Breast epithelium (tissue), 4 donors: ENCODE data around the gene EIF4G1. TPM values are rescaled to one million over a fixed set of nuclear protein-coding genes. Genes with fewer than 3 reads are reported as not detected.
A peak's percentile ranks its signal among the peaks of the same experiment; 100 is the strongest.

Experiments used
- DNase-seq, 2 donors: peaks; one replicate each; pipeline ENCODE4 v3.0.0-alpha.2; 2019; ENCODE audit warnings: low spot score in 2 of 2
- H3K27ac ChIP-seq, 2 donors: fragments of 200-600 bp; sonication (generic) in 1 of 2; one replicate each; pipeline ENCODE4 v1.5.1; 2016 to 2019; ENCODE audit warnings: mild to moderate bottlenecking in 1 of 2
- H3K27me3 ChIP-seq, 2 donors: fragments of 200-600 bp; sonication (generic) in 1 of 2; one replicate each; pipeline versions ENCODE4 v1.5.1 to v1.6.0; 2017 to 2019; ENCODE audit warnings: control low read depth in 1 of 2, mild to moderate bottlenecking in 1 of 2
- H3K36me3 ChIP-seq: fragments of 200-600 bp; one replicate; pipeline ENCODE4 v1.5.1; 2019
- H3K4me1 ChIP-seq, 2 donors: fragments of 200-600 bp; sonication (generic); one replicate each; pipeline ENCODE4 v1.5.1; 2016 to 2019; ENCODE audit warnings: control low read depth in 1 of 2
- H3K4me3 ChIP-seq, 3 donors: fragments of 200-600 bp; sonication (generic); 1 replicate in 2 of 3; 2 replicates in 1 of 3; pipeline ENCODE4 v1.5.1; 2016 to 2019; ENCODE audit warnings: mild to moderate bottlenecking in 3 of 3, moderate library complexity in 2 of 3
- H3K9me3 ChIP-seq, 2 donors: fragments of 200-600 bp; sonication (generic) in 1 of 2; one replicate each; pipeline ENCODE4 v1.5.1; 2016 to 2019; ENCODE audit warnings: control low read depth in 1 of 2
- POLR2A ChIP-seq: fragments of 450-650 bp; IDR thresholded peaks from one replicate; pipeline ENCODE4 v1.6.1; 2016; ENCODE audit warnings: antibody characterized with exemption, mild to moderate bottlenecking, moderate library complexity
- POLR2AphosphoS5 ChIP-seq, 3 donors: sonication (generic); formaldehyde crosslinking; IDR thresholded peaks; one replicate each; pipeline ENCODE4 v1.6.1; 2017; ENCODE audit warnings: antibody characterized with exemption in 3 of 3
- intact Hi-C: fragments of 100-400 bp; cut with DNase I; formaldehyde crosslinking; loops from one replicate; pipeline ENCODE4 v1.15.1; 2023; ENCODE audit warnings: low total_unique reads
- total RNA-seq, 3 donors: library from RNA; depleted of rRNA; stranded (reverse); fragments of >200 nt; gene quantifications; one replicate each; pipeline ENCODE4 v1.1.0, GENCODE V29; 2016
- TF ChIP-seq, protein P1 (sequence below), 3 donors: fragments of 450-650 bp; IDR thresholded peaks; one replicate each; pipeline ENCODE4 v1.5.1; 2016 to 2017; ENCODE audit warnings: antibody characterized with exemption in 3 of 3, mild to moderate bottlenecking in 3 of 3, moderate library complexity in 3 of 3

EIF4G1 gene
- total RNA-seq, 3 donors from 2014 or later, result 168 to 202 (median 196) TPM

DNA sequence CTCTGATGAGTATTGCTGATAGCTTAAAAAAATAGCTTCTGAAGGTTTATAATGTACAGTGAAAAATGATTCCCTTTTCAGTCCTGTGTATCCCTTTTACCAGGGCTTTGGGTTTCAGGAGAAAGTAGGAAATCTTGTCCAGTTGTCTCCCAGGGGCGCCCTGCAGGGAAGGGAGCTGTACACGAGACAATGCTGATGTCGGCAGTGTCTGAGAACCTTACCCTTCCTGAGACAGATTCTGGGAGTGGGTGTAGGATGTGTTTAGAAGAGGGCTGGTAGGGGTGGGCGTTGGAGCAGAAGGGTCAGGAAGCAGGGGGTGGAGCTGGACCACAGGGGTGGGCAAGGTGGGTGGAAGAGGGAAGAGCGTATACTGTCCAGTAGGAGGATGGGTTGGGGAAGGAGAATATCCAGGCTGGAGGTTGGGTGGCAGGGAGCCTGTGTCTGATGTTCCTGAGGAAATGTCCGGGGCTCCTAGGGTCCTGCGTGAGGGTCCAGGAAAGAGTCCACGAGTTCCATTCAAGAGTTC, 58.0 kb downstream of the EIF4G1 start:
- intact Hi-C loops, result loop anchor here (10.0 kb wide), 1 partner anchor 1248 kb away; no protein-coding TSS in a partner anchor
- no peak for DNase-seq

DNA sequence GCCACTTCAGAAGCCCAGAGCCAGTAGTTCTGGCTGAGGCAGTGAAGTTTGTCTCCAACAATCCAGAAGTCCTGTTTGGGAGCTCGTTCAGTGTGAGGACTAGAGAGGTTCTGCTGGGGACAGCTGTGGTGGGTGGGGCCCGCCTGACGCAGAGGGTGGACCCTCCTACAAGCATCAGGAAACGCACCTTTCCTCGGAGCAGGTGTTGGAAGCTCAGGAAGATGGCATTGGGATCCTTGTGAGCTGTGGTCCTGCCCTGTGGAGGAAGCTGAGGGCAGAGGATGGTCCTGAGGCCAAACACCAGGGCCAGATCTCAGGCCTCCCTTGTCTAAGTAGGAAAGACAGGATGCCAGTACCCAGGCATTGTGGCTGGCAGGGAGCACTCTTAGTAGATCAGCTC, 58.5 kb downstream of the EIF4G1 start:
- H3K4me3 ChIP-seq, result no peak overlapping the region
- no peak for DNase-seq
- no peaks in the 10 kb centered on the region for H3K36me3 ChIP-seq
- TF ChIP-seq POLR2AphosphoS5 (IDR thresholded peaks at IDR 0.05), result no peak
- TF ChIP-seq, protein P1, sequence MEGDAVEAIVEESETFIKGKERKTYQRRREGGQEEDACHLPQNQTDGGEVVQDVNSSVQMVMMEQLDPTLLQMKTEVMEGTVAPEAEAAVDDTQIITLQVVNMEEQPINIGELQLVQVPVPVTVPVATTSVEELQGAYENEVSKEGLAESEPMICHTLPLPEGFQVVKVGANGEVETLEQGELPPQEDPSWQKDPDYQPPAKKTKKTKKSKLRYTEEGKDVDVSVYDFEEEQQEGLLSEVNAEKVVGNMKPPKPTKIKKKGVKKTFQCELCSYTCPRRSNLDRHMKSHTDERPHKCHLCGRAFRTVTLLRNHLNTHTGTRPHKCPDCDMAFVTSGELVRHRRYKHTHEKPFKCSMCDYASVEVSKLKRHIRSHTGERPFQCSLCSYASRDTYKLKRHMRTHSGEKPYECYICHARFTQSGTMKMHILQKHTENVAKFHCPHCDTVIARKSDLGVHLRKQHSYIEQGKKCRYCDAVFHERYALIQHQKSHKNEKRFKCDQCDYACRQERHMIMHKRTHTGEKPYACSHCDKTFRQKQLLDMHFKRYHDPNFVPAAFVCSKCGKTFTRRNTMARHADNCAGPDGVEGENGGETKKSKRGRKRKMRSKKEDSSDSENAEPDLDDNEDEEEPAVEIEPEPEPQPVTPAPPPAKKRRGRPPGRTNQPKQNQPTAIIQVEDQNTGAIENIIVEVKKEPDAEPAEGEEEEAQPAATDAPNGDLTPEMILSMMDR (IDR thresholded peaks at IDR 0.05), result no peak
- no peak for TF ChIP-seq POLR2A
- H3K27me3 ChIP-seq, result no peaks in the 10 kb centered on the region
- intact Hi-C loops, result loop anchor here (10.0 kb wide), 1 partner anchor 1248 kb away; no protein-coding TSS in a partner anchor
- H3K4me1 ChIP-seq, result no peaks in the 10 kb centered on the region
- no peaks in the 10 kb centered on the region for H3K9me3 ChIP-seq
- H3K27ac ChIP-seq, result no peak overlapping the region

More for the DNA sequence above, 58.0 kb downstream of the EIF4G1 start:
- Histone ChIP-seq H3K4me3 (no peak overlapping the region), H3K27me3 (no peaks in the 10 kb centered on the region), H3K4me1 (no peaks in the 10 kb centered on the region), H3K27ac (no peak overlapping the region), H3K36me3 (no peaks in the 10 kb centered on the region), H3K9me3 (no peaks in the 10 kb centered on the region)
- TF ChIP-seq POLR2A (no peak), POLR2AphosphoS5 (IDR thresholded peaks at IDR 0.05) (no peak)
- TF ChIP-seq, protein P1 (IDR thresholded peaks at IDR 0.05), result no peak

DNA sequence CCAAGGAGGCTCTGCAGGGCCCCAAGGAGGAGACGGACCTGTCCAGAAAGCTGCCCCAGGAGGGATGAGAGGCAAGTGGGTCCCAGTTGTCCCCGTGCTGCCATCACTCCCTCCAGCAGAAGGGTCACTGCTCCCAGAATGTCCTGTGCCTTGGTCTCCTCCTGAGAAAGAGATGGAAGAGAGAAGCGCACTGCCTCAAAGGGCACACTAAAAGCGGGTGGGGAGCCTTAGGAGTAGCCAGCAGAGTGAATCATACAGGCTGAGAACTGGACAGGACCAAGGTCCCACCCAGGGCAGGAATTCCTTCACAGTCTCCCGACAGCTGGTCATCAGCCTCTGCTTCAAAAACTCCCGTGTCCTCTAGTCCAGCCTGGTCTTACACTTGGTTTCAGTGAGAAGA, 59.0 kb downstream of the EIF4G1 start:
- Histone ChIP-seq H3K27ac (no peak overlapping the region), H3K27me3 (no peaks in the 10 kb centered on the region), H3K4me3 (no peak overlapping the region), H3K9me3 (no peaks in the 10 kb centered on the region), H3K36me3 (no peaks in the 10 kb centered on the region), H3K4me1 (no peaks in the 10 kb centered on the region)
- intact Hi-C loops, result loop anchor here (10.0 kb wide), 1 partner anchor 1249 kb away; no protein-coding TSS in a partner anchor
- DNase-seq, result no peak
- TF ChIP-seq POLR2A, result no peak
- no peak for TF ChIP-seq POLR2AphosphoS5 (IDR thresholded peaks at IDR 0.05)
- TF ChIP-seq, protein P1 (IDR thresholded peaks at IDR 0.05), result no peak

DNA sequence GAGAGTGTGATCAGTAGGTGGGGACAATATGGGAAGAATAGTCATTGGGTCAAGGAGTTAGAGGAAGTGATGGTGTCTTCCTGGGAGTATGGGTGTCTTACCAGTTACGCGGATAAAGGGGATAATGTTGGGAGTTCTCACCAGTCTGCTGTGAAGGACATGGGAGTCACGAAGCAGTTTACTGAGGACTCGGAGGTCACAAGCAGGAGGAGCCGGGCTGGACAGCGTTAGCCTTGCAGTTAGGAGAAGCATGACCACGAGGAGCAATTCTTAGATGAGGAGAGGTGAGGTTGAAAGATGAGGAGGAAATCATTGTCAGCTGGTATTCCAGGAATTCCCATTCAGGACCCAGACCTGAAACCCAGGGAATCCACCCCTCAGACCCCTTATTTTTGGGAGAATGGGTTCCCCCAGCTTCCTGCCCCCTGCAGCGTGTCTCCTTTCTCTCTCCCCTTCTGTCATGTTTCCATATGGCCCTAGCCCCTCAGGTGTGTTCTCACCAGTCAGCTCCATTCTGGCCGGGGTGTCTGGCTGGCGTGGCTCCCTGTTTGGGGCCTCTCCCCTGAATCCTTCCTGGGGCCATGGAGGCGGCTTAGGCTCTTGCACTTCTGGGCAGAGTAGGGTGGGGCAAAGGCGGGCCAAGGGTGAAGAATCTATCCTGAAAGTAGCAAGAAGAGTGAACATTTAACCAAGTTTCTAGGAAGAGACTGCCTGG, 61.5 kb downstream of the EIF4G1 start:
- intact Hi-C loops, result loop anchor here (10.0 kb wide), 1 partner anchor 1251 kb away; no protein-coding TSS in a partner anchor
- H3K9me3 ChIP-seq, result no peaks in the 10 kb centered on the region
- no peaks in the 10 kb centered on the region for H3K36me3 ChIP-seq
- H3K4me1 ChIP-seq, result no peaks in the 10 kb centered on the region
- H3K27ac ChIP-seq, result no peak overlapping the region
- TF ChIP-seq POLR2AphosphoS5 (IDR thresholded peaks at IDR 0.05) (no peak), POLR2A (no peak)
- TF ChIP-seq, protein P1 (IDR thresholded peaks at IDR 0.05), result no peak
- no peaks in the 10 kb centered on the region for H3K27me3 ChIP-seq
- H3K4me3 ChIP-seq, result no peak overlapping the region
- no peak for DNase-seq

DNA sequence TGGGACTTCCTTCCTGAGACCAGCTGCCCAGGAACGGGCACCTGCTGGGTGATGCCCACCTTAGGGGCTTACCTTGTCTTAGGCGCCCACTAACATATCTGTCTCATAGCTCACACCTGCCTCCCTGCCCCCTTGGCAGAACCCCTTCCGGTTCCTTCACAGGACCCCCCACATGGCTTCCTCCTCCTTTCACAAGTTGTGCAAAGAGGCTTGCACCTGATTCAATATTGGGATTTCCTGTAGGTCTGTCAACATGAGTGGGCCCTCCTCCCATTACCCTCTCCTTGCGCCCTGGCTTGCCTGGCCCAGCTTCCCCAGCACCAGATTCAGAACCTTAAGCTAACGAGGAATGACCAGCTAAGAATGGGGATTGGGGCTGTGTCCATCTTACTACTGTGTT, 63.0 kb downstream of the EIF4G1 start:
- TF ChIP-seq POLR2A (no peak), POLR2AphosphoS5 (IDR thresholded peaks at IDR 0.05) (no peak)
- TF ChIP-seq, protein P1 (IDR thresholded peaks at IDR 0.05), result no peak
- Histone ChIP-seq H3K27me3 (no peaks in the 10 kb centered on the region), H3K36me3 (no peaks in the 10 kb centered on the region), H3K27ac (peak overlapping the region in 1 of 2 donors; percentile 89), H3K9me3 (no peaks in the 10 kb centered on the region), H3K4me1 (no peaks in the 10 kb centered on the region), H3K4me3 (no peak overlapping the region)
- DNase-seq, result no peak
- intact Hi-C loops, result loop anchor here (10.0 kb wide), 1 partner anchor 1253 kb away; no protein-coding TSS in a partner anchor
